NT2/D1 (cell line): Measurements from ENCODE around the gene TOM1L2.

Source experiments
- YY1 ChIP-seq: IDR thresholded peaks from 2 replicates; pipeline ENCODE4 v1.6.1; 2011; ENCODE audit not compliant: insufficient read length, insufficient read depth
- ZNF274 ChIP-seq: IDR thresholded peaks from 2 replicates; pipeline ENCODE4 v1.6.1; 2011; ENCODE audit warnings: mild to moderate bottlenecking, low read depth, low read length

- TF ChIP-seq ZNF274 (no peak), YY1 (no peak)
Observed at GRCh38 chr17:17950806-17951205, 21.4 kb downstream of the TOM1L2 start.
